CD14-positive monocyte (primary cell): ENCODE data around the gene TNFSF9. TPM values are rescaled to one million over a fixed set of nuclear protein-coding genes. Genes with fewer than 3 reads are reported as not detected.
"Not testable (repeated sequence)": the region's sequence is repeated elsewhere in the genome, so short reads cannot be mapped to it uniquely, and the experiment has no call there.

Experiments used
- DNase-seq, 3 donors: peaks; one replicate each; pipeline ENCODE4 v3.0.0-alpha.2; 2011 to 2022
- H2AFZ ChIP-seq: 2 replicates; pipeline ENCODE4 v1.6.0; 2012; ENCODE audit warnings: mild to moderate bottlenecking, low read depth, low read length, inconsistent platforms; ENCODE audit not compliant: insufficient read depth, poor library complexity, severe bottlenecking
- H3K27ac ChIP-seq, 2 donors: 1 replicate in 1 of 2; 2 replicates in 1 of 2; pipeline ENCODE4 v1.5.1; 2012 to 2013; ENCODE audit warnings: low read length in 2 of 2, control low read depth in 1 of 2, inconsistent platforms in 1 of 2, low read depth in 1 of 2, mild to moderate bottlenecking in 1 of 2
- H3K27me3 ChIP-seq, 2 donors: one replicate each; pipeline versions ENCODE4 v1.6.0 to v1.6.1; 2011 to 2013; ENCODE audit warnings: low read length in 2 of 2; ENCODE audit not compliant: control insufficient read depth in 2 of 2, insufficient read depth in 2 of 2
- H3K36me3 ChIP-seq, 2 donors: replicated peaks in 1 of 2; 1 replicate in 1 of 2; 2 replicates in 1 of 2; pipeline versions ENCODE4 v1.5.1 to v1.6.1; 2012 to 2013; ENCODE audit warnings: low read length in 2 of 2, control low read depth in 1 of 2, inconsistent platforms in 1 of 2, mild to moderate bottlenecking in 1 of 2; ENCODE audit not compliant: insufficient read depth in 2 of 2, control insufficient read depth in 1 of 2
- H3K4me1 ChIP-seq, 2 donors: 1 replicate in 1 of 2; 2 replicates in 1 of 2; pipeline versions ENCODE4 v1.5.1 to v1.6.1; 2012 to 2013; ENCODE audit warnings: low read length in 2 of 2, control low read depth in 1 of 2, inconsistent platforms in 1 of 2, mild to moderate bottlenecking in 1 of 2, moderate library complexity in 1 of 2; ENCODE audit not compliant: insufficient read depth in 2 of 2, control insufficient read depth in 1 of 2
- H3K4me2 ChIP-seq: replicated peaks from 2 replicates; pipeline ENCODE3; 2012; ENCODE audit warnings: low read length, moderate library complexity, mild to moderate bottlenecking; ENCODE audit not compliant: poor library complexity, severe bottlenecking; ENCODE audit errors: extremely low read depth
- H3K4me3 ChIP-seq, 3 experiments: fragments of 200-600 bp in 1 of 3; sonication (generic) in 1 of 3; replicated peaks in 1 of 3; 1 replicate in 2 of 3; 2 replicates in 1 of 3; pipeline ENCODE4 v1.5.1; 2011 to 2013; ENCODE audit warnings: low read length in 3 of 3, mild to moderate bottlenecking in 3 of 3, control low read depth in 2 of 3, low read depth in 2 of 3, inconsistent platforms in 1 of 3, moderate library complexity in 1 of 3
- H3K79me2 ChIP-seq: 2 replicates; pipeline ENCODE4 v1.6.0; 2012; ENCODE audit warnings: mild to moderate bottlenecking, control low read depth, inconsistent platforms, low read length, moderate library complexity; ENCODE audit not compliant: insufficient read depth
- H3K9ac ChIP-seq: 2 replicates; pipeline ENCODE4 v1.6.0; 2017; ENCODE audit warnings: low read length, mild to moderate bottlenecking; ENCODE audit not compliant: insufficient read depth, poor library complexity, severe bottlenecking
- H3K9me3 ChIP-seq, 2 donors: replicated peaks in 1 of 2; 1 replicate in 1 of 2; 2 replicates in 1 of 2; pipeline versions ENCODE4 v1.5.1 to v1.6.1; 2012 to 2013; ENCODE audit warnings: low read length in 2 of 2, control low read depth in 1 of 2; ENCODE audit not compliant: control insufficient read depth in 1 of 2, insufficient read depth in 1 of 2
- H4K20me1 ChIP-seq: 2 replicates; pipeline ENCODE4 v1.6.0; 2012; ENCODE audit warnings: mild to moderate bottlenecking, low read length, control low read depth, moderate library complexity; ENCODE audit not compliant: insufficient read depth
- H3K27ac Mint-ChIP-seq, 7 donors: one replicate each; pipeline ENCODE4 v1.8.0; 2020; ENCODE audit warnings: mild to moderate bottlenecking in 7 of 7, mixed read lengths in 7 of 7, moderate library complexity in 6 of 7, inconsistent platforms in 2 of 7
- H3K27me3 Mint-ChIP-seq, 3 donors: one replicate each; pipeline ENCODE4 v1.8.0; 2021 to 2022; ENCODE audit warnings: low read depth in 3 of 3, mild to moderate bottlenecking in 3 of 3, mixed read lengths in 3 of 3, moderate library complexity in 3 of 3, inconsistent platforms in 1 of 3
- H3K36me3 Mint-ChIP-seq, 2 donors: one replicate each; pipeline ENCODE4 v1.8.0; 2020; ENCODE audit warnings: mixed read lengths in 2 of 2, inconsistent platforms in 1 of 2, mild to moderate bottlenecking in 1 of 2
- H3K4me1 Mint-ChIP-seq: one replicate; pipeline ENCODE4 v1.8.0; 2020; ENCODE audit warnings: mild to moderate bottlenecking, mixed read lengths
- H3K4me3 Mint-ChIP-seq, 2 donors: one replicate each; pipeline ENCODE4 v1.8.0; 2020; ENCODE audit warnings: mild to moderate bottlenecking in 2 of 2, mixed read lengths in 2 of 2, moderate library complexity in 1 of 2
- H3K9me3 Mint-ChIP-seq, 7 donors: one replicate each; pipeline ENCODE4 v1.8.0; 2020 to 2022; ENCODE audit warnings: mixed read lengths in 7 of 7, mild to moderate bottlenecking in 6 of 7, moderate library complexity in 6 of 7, inconsistent platforms in 2 of 7
- CTCF ChIP-seq: fragments of 200-600 bp; IDR thresholded peaks from one replicate; pipeline ENCODE4 v1.8.0; 2022; ENCODE audit warnings: antibody characterized with exemption, mild to moderate bottlenecking
- WGBS: methylation state at CpG from one replicate; pipeline ENCODE4 v1.1.5; 2013; ENCODE audit warnings: missing lambda C conversion rate; ENCODE audit not compliant: insufficient coverage; 5-methylcytosine and 5-hydroxymethylcytosine counted together
- intact Hi-C, 2 donors: fragments of 100-400 bp; cut with micrococcal nuclease; formaldehyde crosslinking; loops; one replicate each; pipeline versions ENCODE4 v1.15.0 to v1.15.1; 2023
- polyA plus RNA-seq, 3 donors: library from polyadenylated mRNA; depleted of rRNA in 1 of 3; unstranded in 2 of 3; stranded (reverse) in 1 of 3; fragments of 300-500 nt in 2 of 3; fragments of >200 nt in 1 of 3; fragmentation: Illumina TruSeq in 2 of 3; gene quantifications; 1 replicate in 2 of 3; 2 replicates in 1 of 3; pipeline ENCODE4 v1.2.3, GENCODE V29; 2012 to 2021

TNFSF9 gene
- polyA plus RNA-seq, 3 donors: 3.7 to 4.9 (median 4.3) TPM

DNA sequence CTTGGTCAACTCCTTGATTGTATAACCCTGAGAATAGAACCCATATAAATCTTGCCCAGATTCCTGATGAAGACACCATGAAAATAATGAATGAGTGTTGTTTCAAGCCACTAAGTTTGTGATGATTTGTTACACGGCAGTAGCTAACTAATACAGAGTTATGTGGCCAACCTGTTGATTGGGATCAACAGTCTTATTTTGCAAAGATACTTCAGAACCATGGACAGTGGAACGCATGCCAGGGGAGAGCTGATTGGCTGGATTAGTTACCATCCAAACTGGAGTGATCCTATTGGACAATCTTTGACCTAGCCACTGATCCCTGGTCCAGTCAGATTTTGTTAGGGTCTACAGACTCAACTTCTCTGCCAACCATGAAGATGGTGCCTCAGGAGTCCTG lies 33.6 kb downstream of the TNFSF9 start:
- no peaks in the 10 kb centered on the region for H3K36me3 ChIP-seq
- Mint-ChIP-seq H3K4me3 (no peak overlapping the region), H3K36me3 (no peaks in the 10 kb centered on the region), H3K9me3 (peaks cover 4 to 17% (median 9%) of the 10 kb centered on the region in 7 donors), H3K27ac (no peak overlapping the region), H3K27me3 (peaks cover 0 to 32% (median 11%) of the 10 kb centered on the region in 3 donors), H3K4me1 (peaks cover 10% of the 10 kb centered on the region)
- no peak overlapping the region for H2AFZ ChIP-seq
- no peak overlapping the region for H3K4me2 ChIP-seq
- TF ChIP-seq CTCF: no peak
- no peak overlapping the region for H3K9ac ChIP-seq
- H3K4me1 ChIP-seq: peaks cover 4% of the 10 kb centered on the region in 2 donors
- H3K9me3 ChIP-seq: no peaks in the 10 kb centered on the region
- no peak overlapping the region for H3K4me3 ChIP-seq
- H3K27me3 ChIP-seq: no peaks in the 10 kb centered on the region
- 73% methylated on average over 2 of the region's 2 CpGs for WGBS
- H3K27ac ChIP-seq: no peak overlapping the region
- H4K20me1 ChIP-seq: no peaks in the 10 kb centered on the region
- intact Hi-C loops: no loop called here
- peak in 2 of 3 donors; percentile 17 to 20 for DNase-seq
- H3K79me2 ChIP-seq: no peaks in the 10 kb centered on the region

DNA sequence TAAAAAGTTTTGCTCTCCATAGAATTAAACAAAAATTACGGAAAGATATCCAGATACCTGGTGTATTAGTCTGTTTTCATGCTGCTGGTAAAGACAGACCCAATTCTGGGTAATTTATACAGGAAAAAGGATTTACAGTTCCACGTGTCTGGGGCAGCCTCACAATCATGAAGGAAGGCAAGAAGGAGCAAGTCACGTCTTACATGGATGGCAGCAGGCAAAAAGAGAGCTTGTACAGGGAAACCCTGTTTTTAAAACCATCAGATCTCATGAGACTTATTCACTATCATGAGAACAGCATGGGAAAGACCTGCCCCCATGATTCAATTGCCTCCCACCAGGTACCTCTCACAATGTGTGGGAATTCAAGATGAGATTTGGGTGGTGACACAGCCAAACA lies 35.9 kb downstream of the TNFSF9 start:
- H3K27ac ChIP-seq, intact Hi-C loops, H3K27me3 ChIP-seq, H2AFZ ChIP-seq, H3K4me2 ChIP-seq, H3K36me3 Mint-ChIP-seq, H3K4me1 ChIP-seq, H4K20me1 ChIP-seq, H3K4me3 Mint-ChIP-seq, H3K27ac Mint-ChIP-seq, H3K79me2 ChIP-seq, DNase-seq, H3K4me3 ChIP-seq, H3K36me3 ChIP-seq, H3K9ac ChIP-seq, H3K9me3 ChIP-seq: not testable (repeated sequence)
- Mint-ChIP-seq H3K4me1 (peaks cover 11% of the 10 kb centered on the region), H3K9me3 (peaks cover 9 to 22% (median 12%) of the 10 kb centered on the region in 7 donors), H3K27me3 (peaks cover 8 to 37% (median 9%) of the 10 kb centered on the region in 3 donors)
- WGBS: 100% methylated on average over 1 of the region's 3 CpGs
